RPMI7951 (cell line): Measurements from ENCODE around the gene CHIA. TPM values are rescaled to one million over a fixed set of nuclear protein-coding genes. Genes with fewer than 3 reads are reported as not detected.

Experiments used
- DNase-seq: peaks from one replicate; pipeline ENCODE4 v3.0.0-alpha.2; 2012; ENCODE audit warnings: low read depth
- total RNA-seq: library from RNA; depleted of rRNA; stranded (reverse); fragments of >200 nt; shearing (Covaris generic); gene quantifications from 2 replicates; pipeline ENCODE4 v1.2.3, GENCODE V29; 2014; rRNA removed

The CHIA gene
- total RNA-seq, 1 experiment from 2014 or later = not detected

DNA sequence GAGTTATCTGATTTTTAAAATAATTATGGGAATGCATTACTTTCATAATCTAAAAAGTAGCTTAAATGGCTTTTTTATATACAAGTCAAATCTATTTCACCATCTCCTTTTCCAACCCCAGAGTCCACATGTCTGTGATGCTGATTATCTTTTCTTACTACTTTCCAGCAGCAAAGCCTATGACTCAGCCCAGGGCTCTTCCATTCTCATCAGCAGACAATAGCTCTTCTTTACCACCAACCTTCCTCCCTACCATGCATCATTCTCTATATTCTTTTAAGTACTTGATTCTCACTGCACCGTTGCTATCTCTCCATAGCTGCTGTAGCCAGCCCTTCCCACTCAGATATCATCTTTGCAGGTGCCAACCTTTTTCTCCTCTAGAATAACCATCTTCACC is 75.6 kb downstream of the CHIA start:
- DNase-seq = peak; percentile 6

- peak; percentile 37 for DNase-seq
Observed at GRCh38 chr1:111369177-111369576, 78.5 kb downstream of the CHIA start.

DNA sequence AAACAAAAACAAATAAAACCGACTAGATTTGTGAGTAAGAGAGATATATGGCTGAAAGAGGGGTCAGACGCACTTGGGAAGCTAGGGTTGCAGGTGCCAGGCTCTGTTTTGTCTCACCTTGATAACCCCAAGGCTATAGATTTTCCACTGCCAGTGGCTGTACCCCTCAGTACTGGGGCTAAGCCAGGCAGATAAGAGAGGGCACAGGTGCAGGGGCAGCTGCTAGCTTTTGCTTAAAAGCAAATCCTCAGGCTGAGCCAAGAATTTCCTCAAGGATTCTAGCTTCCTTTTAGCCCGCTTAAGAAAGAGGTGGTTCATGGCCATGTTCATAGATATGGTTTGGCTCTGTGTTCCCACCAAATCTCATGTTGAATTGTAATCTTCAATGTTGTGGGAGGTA is 79.0 kb downstream of the CHIA start:
- no peak for DNase-seq

Other genes starting within 250 kb of the CHIA start
- 57.0 and 60.2 TPM in 2 replicates for gene DRAM2, start 150.8 kb upstream of the CHIA start, total RNA-seq
- 34.4 and 38.7 TPM in 2 replicates for gene CEPT1, start 150.6 kb upstream of the CHIA start, total RNA-seq
- not detected in 2 replicates for gene DENND2D, start 90.2 kb upstream of the CHIA start, total RNA-seq
- gene CHI3L2, start 63.1 kb upstream of the CHIA start, total RNA-seq = 2.6 and 5.5 TPM in 2 replicates
- gene OVGP1, start 136.9 kb downstream of the CHIA start, total RNA-seq = 0.20 TPM in 1 of 2 replicates, not detected in the other
- gene WDR77, start 158.4 kb downstream of the CHIA start, total RNA-seq = 53.6 and 62.8 TPM in 2 replicates
- 707 and 736 TPM in 2 replicates for gene ATP5PB, start 158.6 kb downstream of the CHIA start, total RNA-seq
- gene C1orf162, start 183.1 kb downstream of the CHIA start, total RNA-seq = 0.24 TPM in 1 of 2 replicates, not detected in the other
- gene ADORA3, start 212.8 kb downstream of the CHIA start, total RNA-seq = not detected in 2 replicates
- not detected in 2 replicates for gene TMIGD3, start 212.8 kb downstream of the CHIA start, total RNA-seq